Measurements from ENCODE around the gene BTBD2.

BTBD2 gene

GRCh38 chr19:1998712-1999708 is 16.5 kb downstream of the BTBD2 start:
- DNase-seq (ENCODE audit: insufficient read length, low spot score) (no peak), FAIRE-seq (no peak)
- TF ChIP-seq, protein P1, sequence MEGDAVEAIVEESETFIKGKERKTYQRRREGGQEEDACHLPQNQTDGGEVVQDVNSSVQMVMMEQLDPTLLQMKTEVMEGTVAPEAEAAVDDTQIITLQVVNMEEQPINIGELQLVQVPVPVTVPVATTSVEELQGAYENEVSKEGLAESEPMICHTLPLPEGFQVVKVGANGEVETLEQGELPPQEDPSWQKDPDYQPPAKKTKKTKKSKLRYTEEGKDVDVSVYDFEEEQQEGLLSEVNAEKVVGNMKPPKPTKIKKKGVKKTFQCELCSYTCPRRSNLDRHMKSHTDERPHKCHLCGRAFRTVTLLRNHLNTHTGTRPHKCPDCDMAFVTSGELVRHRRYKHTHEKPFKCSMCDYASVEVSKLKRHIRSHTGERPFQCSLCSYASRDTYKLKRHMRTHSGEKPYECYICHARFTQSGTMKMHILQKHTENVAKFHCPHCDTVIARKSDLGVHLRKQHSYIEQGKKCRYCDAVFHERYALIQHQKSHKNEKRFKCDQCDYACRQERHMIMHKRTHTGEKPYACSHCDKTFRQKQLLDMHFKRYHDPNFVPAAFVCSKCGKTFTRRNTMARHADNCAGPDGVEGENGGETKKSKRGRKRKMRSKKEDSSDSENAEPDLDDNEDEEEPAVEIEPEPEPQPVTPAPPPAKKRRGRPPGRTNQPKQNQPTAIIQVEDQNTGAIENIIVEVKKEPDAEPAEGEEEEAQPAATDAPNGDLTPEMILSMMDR (IDR thresholded peaks at IDR 0.05; ENCODE audit: insufficient read depth, missing control alignments), result no peak

DNA sequence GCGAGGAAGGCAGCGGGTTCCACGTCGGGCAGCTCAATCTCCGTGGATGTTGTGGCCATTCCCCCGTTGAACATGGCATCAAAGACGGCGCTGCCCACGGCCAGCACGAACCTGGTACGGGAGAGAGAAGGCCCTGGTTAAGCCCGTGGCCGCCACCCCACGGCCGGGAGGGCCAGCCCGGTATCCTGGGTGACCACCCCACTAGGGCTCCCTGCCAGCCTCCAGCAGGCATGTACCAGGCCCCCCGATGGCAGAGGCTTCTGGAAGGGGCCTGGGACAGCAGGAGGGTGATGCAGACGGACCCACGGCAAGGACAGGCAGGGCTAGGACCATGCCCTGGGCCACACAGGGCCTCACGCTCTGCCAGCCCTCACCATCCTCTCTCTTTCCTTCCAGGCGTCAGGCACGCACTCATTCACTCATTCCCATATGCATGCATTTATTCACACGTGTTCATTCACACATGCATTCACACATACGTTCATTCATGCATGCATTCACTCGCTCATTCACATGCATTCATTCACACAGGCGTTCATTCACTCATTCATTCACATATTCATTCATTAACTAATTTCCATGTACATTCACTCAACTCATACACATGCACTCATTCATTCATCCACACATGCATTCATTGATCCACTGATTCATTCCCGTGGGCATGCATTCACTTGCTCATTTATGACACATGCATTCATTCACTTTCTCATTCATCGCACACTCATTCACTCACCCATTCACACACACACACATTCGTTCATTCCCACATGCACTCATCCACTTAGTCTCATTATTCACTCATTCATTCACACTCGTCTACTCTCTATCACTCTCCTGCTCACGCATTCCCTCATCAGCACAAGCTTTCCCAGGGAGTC is 17.9 kb downstream of the BTBD2 start:
- no peak for DNase-seq (ENCODE audit: insufficient read length, low spot score)
- TF ChIP-seq, protein P1 (IDR thresholded peaks at IDR 0.05; ENCODE audit: insufficient read depth, missing control alignments), result no peak
- FAIRE-seq, result no peak

GRCh38 chr19:1992759-1993260 is 22.7 kb downstream of the BTBD2 start:
- FAIRE-seq (no peak), DNase-seq (ENCODE audit: insufficient read length, low spot score) (no peak)
- TF ChIP-seq, protein P1 (IDR thresholded peaks at IDR 0.05; ENCODE audit: insufficient read depth, missing control alignments), result no peak

- DNase-seq (ENCODE audit: insufficient read length, low spot score), result no peak
- TF ChIP-seq, protein P1 (IDR thresholded peaks at IDR 0.05; ENCODE audit: insufficient read depth, missing control alignments), result no peak
- FAIRE-seq, result no peak
Observed at GRCh38 chr19:1991018-1991913, 24.2 kb downstream of the BTBD2 start.

DNA sequence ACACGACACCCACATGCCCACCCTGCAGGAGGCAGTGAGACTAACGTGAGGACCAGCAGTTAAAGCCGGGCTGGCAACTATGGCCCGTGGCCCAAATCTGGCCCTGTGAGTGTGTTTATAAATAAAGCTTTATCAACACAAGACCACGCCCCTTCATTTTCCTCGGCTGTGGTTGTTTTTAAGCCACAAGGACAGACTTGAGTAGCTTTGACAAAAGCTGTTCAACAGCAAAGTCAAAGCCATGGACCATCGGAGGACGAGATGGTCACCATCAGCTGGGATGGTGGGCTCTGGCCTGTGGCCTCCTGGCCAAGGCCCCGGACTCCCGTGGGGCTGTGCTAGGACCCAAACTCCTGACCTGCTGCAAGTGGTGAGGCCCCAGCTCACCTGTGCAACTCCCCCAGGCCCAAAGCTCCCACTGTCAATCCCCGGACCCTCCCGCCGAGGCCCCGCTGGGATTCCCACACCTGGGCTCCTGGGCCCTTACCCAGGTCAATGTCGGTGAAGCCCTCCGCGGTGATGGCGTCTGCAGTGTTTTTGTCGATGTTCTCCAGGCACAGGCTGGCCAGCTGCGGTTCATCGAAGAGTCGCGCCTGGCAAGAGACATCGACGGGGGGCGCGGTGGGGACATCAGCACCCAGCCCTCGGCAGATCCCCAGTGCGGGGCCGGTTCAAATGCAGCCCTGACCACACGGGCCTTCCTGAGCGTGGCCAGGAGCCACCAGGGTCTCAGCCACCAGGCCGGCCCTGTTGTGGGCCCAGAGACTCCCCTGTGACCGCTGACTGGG is 25.1 kb downstream of the BTBD2 start:
- no peak for DNase-seq (ENCODE audit: insufficient read length, low spot score)
- FAIRE-seq, result no peak
- TF ChIP-seq, protein P1 (IDR thresholded peaks at IDR 0.05; ENCODE audit: insufficient read depth, missing control alignments), result no peak
